ENCODE results near the gene BMP2K.
A peak's percentile ranks its signal among the peaks of the same experiment; 100 is the strongest.

BMP2K gene

DNA sequence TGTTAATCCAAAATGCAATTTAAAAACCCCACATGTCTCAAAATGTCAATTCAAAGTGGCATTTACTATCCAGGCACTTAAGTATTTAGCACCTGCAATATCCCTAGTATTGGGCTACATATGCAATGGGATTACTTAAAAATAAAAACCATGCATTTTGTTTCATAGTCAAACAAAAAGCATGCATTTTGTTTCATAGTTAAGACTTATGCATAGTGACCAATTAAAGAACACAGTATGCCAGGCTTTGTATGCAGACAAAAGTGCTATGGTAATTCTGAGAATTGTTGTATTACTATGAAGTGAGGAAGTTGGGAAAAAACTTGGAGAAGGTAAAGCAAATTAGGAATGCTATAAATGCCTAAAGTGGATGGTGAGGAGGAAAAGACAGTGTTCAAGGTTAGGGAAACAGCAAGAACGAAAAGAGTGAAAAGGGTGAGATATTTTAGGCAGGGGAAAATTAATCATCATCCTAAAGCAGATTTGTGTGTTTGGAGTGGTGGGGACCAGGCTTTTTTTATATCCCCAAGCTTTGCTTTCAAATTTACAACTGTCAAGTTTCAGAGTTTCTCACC is 10.6 kb upstream of the BMP2K start:
- no peak overlapping the region for H3K27ac ChIP-seq (ENCODE audit: low read length)
- no peaks in the 10 kb centered on the region for H3K36me3 ChIP-seq (ENCODE audit: control insufficient read depth in 1 of 2, insufficient read depth in 2 of 2, low read length in 2 of 2)
- H3K4me1 ChIP-seq (ENCODE audit: control insufficient read depth in 1 of 2, insufficient read depth in 2 of 2, low read length in 2 of 2): no peaks in the 10 kb centered on the region
- no peaks in the 10 kb centered on the region for H3K9me3 ChIP-seq (ENCODE audit: control insufficient read depth in 1 of 2, low read length in 2 of 2)
- H3K27me3 ChIP-seq (ENCODE audit: low read depth, low read length): no peaks in the 10 kb centered on the region
- no peak overlapping the region for H3K4me3 ChIP-seq (ENCODE audit: low read depth in 1 of 2, low read length in 2 of 2)

DNA sequence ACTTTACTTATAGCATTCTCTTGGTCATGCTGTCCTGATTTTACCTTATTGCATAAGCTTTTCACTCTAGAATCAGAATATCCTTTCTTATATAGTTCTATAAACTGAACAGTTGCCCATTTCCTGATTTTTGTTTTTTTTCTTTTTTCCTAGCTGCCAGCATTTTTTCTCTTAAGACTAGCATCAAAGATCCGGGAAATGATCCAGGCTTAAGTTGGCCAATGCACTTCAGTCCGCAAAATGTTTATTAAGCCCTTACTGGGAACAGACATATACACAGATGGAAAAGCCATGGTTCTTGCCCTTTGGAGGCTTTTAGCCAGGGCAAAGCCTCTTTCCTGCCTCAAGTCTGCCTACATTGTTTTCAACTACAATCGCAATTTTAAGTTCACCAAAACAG is 10.1 kb upstream of the BMP2K start:
- Histone ChIP-seq H3K27me3 (ENCODE audit: low read depth, low read length) (no peaks in the 10 kb centered on the region), H3K27ac (ENCODE audit: low read length) (no peak overlapping the region)

DNA sequence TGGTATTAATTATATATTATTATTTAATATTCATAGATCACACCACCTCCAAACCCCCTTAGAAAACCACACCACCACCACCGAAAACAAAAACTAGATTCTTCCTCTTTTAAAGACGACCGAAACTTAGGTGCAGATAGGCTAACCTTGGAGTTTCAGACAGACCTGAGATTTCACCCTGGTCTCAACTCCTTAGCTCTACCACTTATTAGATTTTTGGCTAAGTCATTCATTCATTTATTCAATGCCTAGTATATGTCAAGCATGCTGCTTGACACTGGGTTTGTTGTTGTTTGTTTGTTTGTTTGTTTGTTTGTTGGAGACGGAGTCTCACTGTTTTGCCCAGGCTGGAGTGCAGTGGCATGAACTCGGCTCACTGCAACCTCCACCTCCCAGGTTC is 9.5 kb upstream of the BMP2K start:
- H3K9me3 ChIP-seq (ENCODE audit: control insufficient read depth in 1 of 2, low read length in 2 of 2): no peaks in the 10 kb centered on the region
- no peaks in the 10 kb centered on the region for H3K27me3 ChIP-seq (ENCODE audit: low read depth, low read length)
- H3K36me3 ChIP-seq (ENCODE audit: control insufficient read depth in 1 of 2, insufficient read depth in 2 of 2, low read length in 2 of 2): no peaks in the 10 kb centered on the region
- no peak overlapping the region for H3K27ac ChIP-seq (ENCODE audit: low read length)
- H3K4me3 ChIP-seq (ENCODE audit: low read depth in 1 of 2, low read length in 2 of 2): no peak overlapping the region
- no peaks in the 10 kb centered on the region for H3K4me1 ChIP-seq (ENCODE audit: control insufficient read depth in 1 of 2, insufficient read depth in 2 of 2, low read length in 2 of 2)

More for the DNA sequence above, 10.1 kb upstream of the BMP2K start:
- H3K9me3 ChIP-seq (ENCODE audit: control insufficient read depth in 1 of 2, low read length in 2 of 2): no peaks in the 10 kb centered on the region
- no peaks in the 10 kb centered on the region for H3K4me1 ChIP-seq (ENCODE audit: control insufficient read depth in 1 of 2, insufficient read depth in 2 of 2, low read length in 2 of 2)
- no peak overlapping the region for H3K4me3 ChIP-seq (ENCODE audit: low read depth in 1 of 2, low read length in 2 of 2)
- H3K36me3 ChIP-seq (ENCODE audit: control insufficient read depth in 1 of 2, insufficient read depth in 2 of 2, low read length in 2 of 2): no peaks in the 10 kb centered on the region

DNA sequence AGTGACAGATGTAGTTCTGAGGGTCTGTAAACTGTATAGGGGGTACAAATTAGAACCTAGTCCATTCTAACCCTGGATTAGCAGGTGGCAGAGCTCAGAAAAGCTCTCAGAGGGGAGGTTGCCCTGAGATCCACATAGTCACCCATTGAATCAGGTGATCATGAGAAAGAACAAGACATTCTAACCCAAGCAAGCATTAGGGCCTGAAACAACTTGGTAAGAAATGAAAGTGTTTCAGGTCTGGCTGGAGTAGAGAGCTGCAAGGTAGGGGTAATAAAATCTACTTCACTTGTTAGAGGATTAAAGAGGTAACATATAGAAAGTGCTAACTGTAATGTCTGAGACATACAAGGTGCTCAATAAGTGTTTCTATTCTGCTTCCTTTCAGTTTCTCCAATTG is 8.8 kb upstream of the BMP2K start:
- no peaks in the 10 kb centered on the region for H3K4me1 ChIP-seq (ENCODE audit: control insufficient read depth in 1 of 2, insufficient read depth in 2 of 2, low read length in 2 of 2)
- no peak overlapping the region for H3K4me3 ChIP-seq (ENCODE audit: low read depth in 1 of 2, low read length in 2 of 2)
- no peak overlapping the region for H3K27ac ChIP-seq (ENCODE audit: low read length)
- H3K36me3 ChIP-seq (ENCODE audit: control insufficient read depth in 1 of 2, insufficient read depth in 2 of 2, low read length in 2 of 2): no peaks in the 10 kb centered on the region
- no peaks in the 10 kb centered on the region for H3K9me3 ChIP-seq (ENCODE audit: control insufficient read depth in 1 of 2, low read length in 2 of 2)
- no peaks in the 10 kb centered on the region for H3K27me3 ChIP-seq (ENCODE audit: low read depth, low read length)

DNA sequence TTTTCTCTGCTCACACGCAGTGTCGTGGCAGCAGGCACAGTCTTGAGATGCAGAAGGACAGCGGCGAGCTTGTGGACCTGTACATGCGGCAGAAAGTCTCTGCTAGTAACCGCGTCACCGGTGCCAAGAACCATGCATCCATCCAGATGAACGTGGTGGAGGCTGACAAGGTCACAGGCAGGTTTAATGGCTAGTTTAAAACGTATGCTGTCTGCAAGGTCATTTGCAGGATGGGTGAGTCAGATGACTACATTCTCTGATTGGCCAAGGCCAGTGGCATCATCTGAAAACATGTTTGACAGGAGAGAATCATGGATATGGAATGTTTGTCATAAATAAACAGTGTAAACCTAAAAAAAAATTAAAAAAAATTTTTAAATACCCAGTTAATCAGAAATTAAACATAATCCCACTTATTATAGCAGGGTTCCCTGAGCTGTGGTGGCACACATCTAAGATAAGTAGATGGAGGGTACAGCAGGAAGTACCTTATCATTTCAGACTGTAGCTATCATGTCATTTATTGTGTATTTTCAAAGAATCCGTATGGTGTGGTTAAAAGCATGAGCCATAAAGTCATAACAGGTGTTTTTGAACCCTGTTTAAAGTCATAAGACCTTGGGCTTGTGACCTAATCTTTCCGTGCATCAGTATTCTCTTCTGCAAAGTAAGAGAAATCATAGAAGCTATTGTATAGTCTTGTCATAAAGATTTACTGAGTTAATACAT is 7.5 kb upstream of the BMP2K start:
- H3K4me3 ChIP-seq (ENCODE audit: low read depth in 1 of 2, low read length in 2 of 2): no peak overlapping the region
- no peaks in the 10 kb centered on the region for H3K4me1 ChIP-seq (ENCODE audit: control insufficient read depth in 1 of 2, insufficient read depth in 2 of 2, low read length in 2 of 2)
- no peak overlapping the region for H3K27ac ChIP-seq (ENCODE audit: low read length)
- no peaks in the 10 kb centered on the region for H3K9me3 ChIP-seq (ENCODE audit: control insufficient read depth in 1 of 2, low read length in 2 of 2)
- no peaks in the 10 kb centered on the region for H3K36me3 ChIP-seq (ENCODE audit: control insufficient read depth in 1 of 2, insufficient read depth in 2 of 2, low read length in 2 of 2)
- H3K27me3 ChIP-seq (ENCODE audit: low read depth, low read length): no peaks in the 10 kb centered on the region

DNA sequence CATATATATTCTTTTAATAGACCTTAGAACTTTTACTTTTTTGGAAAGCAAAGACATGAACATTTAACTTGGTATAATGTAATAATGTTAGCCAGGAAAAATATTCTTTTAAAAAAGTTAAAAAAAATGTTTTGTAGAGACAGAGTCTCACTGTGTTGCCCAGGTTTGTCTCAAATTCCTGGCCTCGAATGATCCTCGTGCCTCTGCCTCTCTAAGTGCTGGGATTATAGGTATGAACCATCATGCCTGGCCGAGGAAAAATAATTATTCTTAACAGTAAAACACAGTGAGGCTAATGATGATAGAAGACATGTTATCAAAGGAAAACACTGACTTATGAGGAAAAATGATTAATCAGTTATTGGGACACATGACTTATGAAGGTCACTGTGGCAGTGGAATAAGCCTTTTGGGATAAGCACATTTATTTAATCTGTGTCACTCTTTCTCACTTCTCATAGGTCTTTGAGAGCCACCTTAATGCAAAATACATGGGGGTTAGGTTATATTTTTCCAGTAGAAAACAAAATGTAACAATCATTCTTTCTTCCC is 6.0 kb upstream of the BMP2K start:
- H3K36me3 ChIP-seq (ENCODE audit: control insufficient read depth in 1 of 2, insufficient read depth in 2 of 2, low read length in 2 of 2): no peaks in the 10 kb centered on the region
- no peak overlapping the region for H3K27ac ChIP-seq (ENCODE audit: low read length)
- H3K4me1 ChIP-seq (ENCODE audit: control insufficient read depth in 1 of 2, insufficient read depth in 2 of 2, low read length in 2 of 2): peaks cover 0 to 4% of the 10 kb centered on the region in 2 donors
- H3K27me3 ChIP-seq (ENCODE audit: low read depth, low read length): no peaks in the 10 kb centered on the region
- no peak overlapping the region for H3K4me3 ChIP-seq (ENCODE audit: low read depth in 1 of 2, low read length in 2 of 2)
- H3K9me3 ChIP-seq (ENCODE audit: control insufficient read depth in 1 of 2, low read length in 2 of 2): no peaks in the 10 kb centered on the region

DNA sequence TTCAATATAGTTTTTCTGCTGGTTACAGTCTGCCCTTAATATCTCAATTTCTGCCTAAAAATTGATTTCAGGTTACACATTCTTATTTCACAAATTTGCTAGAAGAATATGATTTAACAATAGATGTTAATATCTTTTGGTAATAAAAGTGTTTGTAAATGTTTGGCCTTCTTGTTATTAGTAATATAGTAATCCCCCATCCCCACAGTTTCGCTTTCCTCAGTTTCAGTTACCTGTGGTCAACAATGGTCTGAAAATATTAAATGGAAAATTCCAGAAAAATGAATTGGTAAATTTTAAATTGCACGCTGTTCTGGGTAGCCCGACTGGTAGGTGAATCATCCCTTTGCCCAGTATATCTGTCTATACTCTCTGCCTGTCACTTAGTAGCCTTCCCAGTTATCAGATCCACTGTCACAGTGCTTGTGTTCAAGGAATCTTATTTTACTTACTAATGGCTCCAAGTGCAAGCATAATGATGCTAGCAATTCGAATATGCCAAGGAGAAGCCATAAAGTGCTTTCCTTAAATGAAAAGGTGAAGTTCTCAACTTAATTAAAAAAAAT is 3.5 kb upstream of the BMP2K start:
- Histone ChIP-seq H3K36me3 (ENCODE audit: control insufficient read depth in 1 of 2, insufficient read depth in 2 of 2, low read length in 2 of 2) (peaks cover 0 to 4% of the 10 kb centered on the region in 2 donors), H3K4me1 (ENCODE audit: control insufficient read depth in 1 of 2, insufficient read depth in 2 of 2, low read length in 2 of 2) (peaks cover 0 to 4% of the 10 kb centered on the region in 2 donors), H3K27me3 (ENCODE audit: low read depth, low read length) (no peaks in the 10 kb centered on the region), H3K27ac (ENCODE audit: low read length) (no peak overlapping the region), H3K4me3 (ENCODE audit: low read depth in 1 of 2, low read length in 2 of 2) (no peak overlapping the region), H3K9me3 (ENCODE audit: control insufficient read depth in 1 of 2, low read length in 2 of 2) (no peaks in the 10 kb centered on the region)

DNA sequence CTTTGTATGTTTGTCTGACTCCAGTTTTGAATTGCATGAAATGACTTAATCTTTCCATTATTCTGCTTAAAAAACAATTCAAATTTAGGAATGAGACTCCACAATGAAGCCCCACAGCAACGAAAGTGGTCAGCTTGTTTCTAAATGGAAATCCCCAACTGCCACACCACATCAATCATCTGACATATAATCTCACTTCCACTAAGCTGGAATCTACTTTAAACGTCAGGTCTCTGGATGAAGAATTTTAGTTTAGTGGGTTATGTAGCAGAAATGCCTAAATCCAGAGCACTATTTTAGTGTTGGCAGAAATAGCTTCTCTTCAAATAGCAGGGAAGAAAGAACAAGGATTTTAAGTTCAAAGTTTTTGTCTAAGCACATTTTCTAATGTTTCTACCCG is 1.7 kb upstream of the BMP2K start:
- Histone ChIP-seq H3K27ac (ENCODE audit: low read length) (no peak overlapping the region), H3K9me3 (ENCODE audit: control insufficient read depth in 1 of 2, low read length in 2 of 2) (no peaks in the 10 kb centered on the region), H3K4me3 (ENCODE audit: low read depth in 1 of 2, low read length in 2 of 2) (no peak overlapping the region), H3K27me3 (ENCODE audit: low read depth, low read length) (no peaks in the 10 kb centered on the region), H3K36me3 (ENCODE audit: control insufficient read depth in 1 of 2, insufficient read depth in 2 of 2, low read length in 2 of 2) (peaks cover 0 to 4% of the 10 kb centered on the region in 2 donors), H3K4me1 (ENCODE audit: control insufficient read depth in 1 of 2, insufficient read depth in 2 of 2, low read length in 2 of 2) (peaks cover 0 to 10% of the 10 kb centered on the region in 2 donors)

DNA sequence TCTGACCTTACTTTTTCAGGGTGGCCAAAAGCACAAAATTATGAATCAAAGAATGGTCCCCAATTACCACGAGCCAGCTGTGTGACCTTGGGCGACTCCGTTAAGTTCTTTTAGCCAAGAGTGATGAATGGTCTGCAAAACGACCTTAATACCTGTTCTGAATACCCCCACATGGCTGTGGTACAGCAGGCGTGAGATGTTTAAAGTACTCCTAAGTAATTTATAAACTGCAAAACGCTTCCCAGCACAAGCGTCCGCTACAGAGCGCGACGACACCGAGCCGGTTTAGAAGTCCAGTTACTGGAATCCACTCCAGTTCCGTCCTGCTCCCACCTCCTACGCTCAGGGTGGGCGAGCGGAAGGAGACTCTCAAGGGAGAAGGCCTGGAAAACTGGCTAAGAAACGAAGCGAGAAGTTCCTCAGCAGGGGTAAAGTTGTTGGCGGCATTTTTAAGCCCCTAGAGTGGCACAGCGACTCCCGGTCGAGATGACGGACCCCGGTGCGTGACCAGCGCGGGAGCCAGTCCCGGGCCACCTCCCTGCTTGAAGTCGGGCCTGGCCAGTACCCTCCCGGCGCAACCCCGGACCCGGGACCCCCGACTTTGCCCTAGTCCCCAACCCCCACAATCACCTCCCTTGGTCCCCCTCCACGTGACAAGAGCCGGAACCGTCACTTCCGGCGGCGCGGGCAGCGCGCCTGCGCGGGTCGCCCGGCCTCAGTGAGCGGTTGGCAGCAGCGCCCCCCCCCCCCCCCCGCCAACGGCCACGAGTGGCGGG is 659 bp upstream of the BMP2K start:
- H3K4me3 ChIP-seq (ENCODE audit: low read depth in 1 of 2, low read length in 2 of 2): peak overlapping the region; percentile 82 to 97
- H3K27ac ChIP-seq (ENCODE audit: low read length): peak overlapping the region; percentile 99
- peaks cover 6 to 13% of the 10 kb centered on the region in 2 donors for H3K4me1 ChIP-seq (ENCODE audit: control insufficient read depth in 1 of 2, insufficient read depth in 2 of 2, low read length in 2 of 2)
- H3K27me3 ChIP-seq (ENCODE audit: low read depth, low read length): no peaks in the 10 kb centered on the region
- H3K9me3 ChIP-seq (ENCODE audit: control insufficient read depth in 1 of 2, low read length in 2 of 2): no peaks in the 10 kb centered on the region
- H3K36me3 ChIP-seq (ENCODE audit: control insufficient read depth in 1 of 2, insufficient read depth in 2 of 2, low read length in 2 of 2): peaks cover 0 to 4% of the 10 kb centered on the region in 2 donors

DNA sequence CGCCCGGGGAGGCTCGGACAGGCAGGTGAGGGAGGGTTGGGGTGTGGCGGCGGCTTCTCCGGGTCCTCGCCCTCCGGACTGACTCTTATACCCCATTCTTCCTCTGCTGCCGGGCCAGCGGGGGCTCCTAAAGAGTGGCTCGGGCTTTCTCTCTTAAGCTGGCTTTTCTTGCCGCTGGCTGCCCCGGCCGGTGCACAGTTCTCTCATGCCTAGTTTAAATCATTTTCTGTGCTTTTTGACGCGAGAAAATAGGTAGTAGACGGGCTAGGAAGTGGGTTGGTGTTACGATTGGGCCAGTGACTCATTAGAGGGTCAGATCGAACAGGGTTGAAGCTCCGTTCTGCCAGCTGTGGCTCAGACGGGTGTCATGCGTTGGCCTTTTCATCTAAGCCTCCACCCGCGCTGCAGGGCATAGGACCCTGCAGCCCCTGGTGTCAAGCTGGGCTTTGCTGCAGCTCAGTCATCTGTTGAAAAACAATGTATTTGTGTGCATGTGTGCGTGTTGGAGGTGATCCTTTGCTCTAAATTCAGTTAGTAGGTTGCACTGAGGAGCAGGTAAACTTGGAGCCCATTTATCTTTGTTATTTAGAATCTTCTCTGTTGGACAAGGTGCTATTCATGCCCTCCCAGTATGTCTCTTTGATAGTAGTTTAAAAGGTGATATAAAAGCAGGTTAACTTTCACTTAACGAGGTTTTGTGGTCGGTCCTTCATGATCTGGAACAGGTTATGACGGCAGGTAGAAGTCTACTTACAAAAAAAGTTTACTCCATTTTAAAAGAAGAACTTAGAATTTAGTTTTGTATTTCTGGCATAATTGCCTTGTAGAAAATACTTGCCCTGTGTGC is 802 bp downstream of the BMP2K start:
- H3K36me3 ChIP-seq (ENCODE audit: control insufficient read depth in 1 of 2, insufficient read depth in 2 of 2, low read length in 2 of 2): peaks cover 0 to 4% of the 10 kb centered on the region in 2 donors
- H3K27ac ChIP-seq (ENCODE audit: low read length): peak overlapping the region; percentile 76
- peak overlapping the region; percentile 82 to 91 for H3K4me3 ChIP-seq (ENCODE audit: low read depth in 1 of 2, low read length in 2 of 2)
- peaks cover 6 to 14% of the 10 kb centered on the region in 2 donors for H3K4me1 ChIP-seq (ENCODE audit: control insufficient read depth in 1 of 2, insufficient read depth in 2 of 2, low read length in 2 of 2)
- no peaks in the 10 kb centered on the region for H3K9me3 ChIP-seq (ENCODE audit: control insufficient read depth in 1 of 2, low read length in 2 of 2)
- no peaks in the 10 kb centered on the region for H3K27me3 ChIP-seq (ENCODE audit: low read depth, low read length)

Data from muscle layer of duodenum (tissue), 2 donors.